SK-N-SH (cell line): ENCODE data around the gene KNDC1.

Source experiments
- CHD2 ChIP-seq: fragments of 150-350 bp; IDR thresholded peaks from 2 replicates; pipeline ENCODE4 v1.6.1; 2018; ENCODE audit warnings: low read length; ENCODE audit not compliant: partially characterized antibody
- CTCF ChIP-seq: fragments of 200-600 bp; sonication (generic); IDR thresholded peaks from 2 replicates; pipeline ENCODE4 v1.6.1; 2017; ENCODE audit warnings: antibody characterized with exemption, mild to moderate bottlenecking, moderate library complexity
- GABPA ChIP-seq: IDR thresholded peaks from 2 replicates; pipeline ENCODE4 v1.4.0; 2012; ENCODE audit warnings: low read depth, mild to moderate bottlenecking
- JUND ChIP-seq: IDR thresholded peaks from 2 replicates; pipeline ENCODE4 v1.4.0; 2012
- MAX ChIP-seq: IDR thresholded peaks from 2 replicates; pipeline ENCODE4 v1.4.0; 2012; ENCODE audit warnings: low read depth
- MXI1 ChIP-seq: IDR thresholded peaks from 2 replicates; pipeline ENCODE4 v1.6.1; 2012; ENCODE audit warnings: mild to moderate bottlenecking, low read depth, low read length, improper control_type of control experiment
- POLR2AphosphoS5 ChIP-seq: IDR thresholded peaks from 2 replicates; pipeline ENCODE4 v1.6.1; 2012; ENCODE audit warnings: low read depth, low read length
- REST ChIP-seq: IDR thresholded peaks from 2 replicates; pipeline ENCODE4 v1.6.1; 2012; ENCODE audit warnings: mild to moderate bottlenecking, low read depth, low read length, moderate library complexity
- TAF1 ChIP-seq: IDR thresholded peaks from 2 replicates; pipeline ENCODE4 v1.6.1; 2012; ENCODE audit warnings: low read depth, mild to moderate bottlenecking, low read length, moderate library complexity, borderline replicate concordance
- TCF12 ChIP-seq: IDR thresholded peaks from 2 replicates; pipeline ENCODE4 v1.4.0; 2012
- USF1 ChIP-seq: IDR thresholded peaks from 2 replicates; pipeline ENCODE4 v1.4.0; 2012; ENCODE audit warnings: low read depth, borderline replicate concordance
- ZBTB33 ChIP-seq: IDR thresholded peaks from 2 replicates; pipeline ENCODE4 v1.4.0; 2012; ENCODE audit warnings: low read depth, borderline replicate concordance

GRCh38 chr10:133211141-133211830, 51.3 kb downstream of the KNDC1 start:
- TF ChIP-seq GABPA (no peak), CTCF (no peak), USF1 (no peak), JUND (no peak), ZBTB33 (no peak), MXI1 (no peak), POLR2AphosphoS5 (no peak), MAX (no peak), TAF1 (no peak), CHD2 (no peak), TCF12 (no peak), REST (no peak)
